BLaER1 (cell line): ENCODE results near the gene HRK.

Source experiments
- H3K27ac ChIP-seq: shearing (Covaris generic); formaldehyde crosslinking; 2 replicates; pipeline ENCODE4 v1.8.1; 2022
- H3K27me3 ChIP-seq: shearing (Covaris generic); formaldehyde crosslinking; 2 replicates; pipeline ENCODE4 v1.8.1; 2022
- H3K36me3 ChIP-seq: shearing (Covaris generic); formaldehyde crosslinking; 2 replicates; pipeline ENCODE4 v1.8.1; 2022
- H3K4me1 ChIP-seq: shearing (Covaris generic); formaldehyde crosslinking; 2 replicates; pipeline ENCODE4 v1.8.1; 2022
- H3K4me2 ChIP-seq: shearing (Covaris generic); formaldehyde crosslinking; 2 replicates; pipeline ENCODE4 v1.8.1; 2022
- H3K4me3 ChIP-seq: shearing (Covaris generic); formaldehyde crosslinking; 2 replicates; pipeline ENCODE4 v1.8.1; 2022
- H3K9ac ChIP-seq: shearing (Covaris generic); formaldehyde crosslinking; 2 replicates; pipeline ENCODE4 v1.8.1; 2022
- H3K9me3 ChIP-seq: shearing (Covaris generic); formaldehyde crosslinking; 2 replicates; pipeline ENCODE4 v1.8.1; 2022
- H4K20me1 ChIP-seq: shearing (Covaris generic); formaldehyde crosslinking; 2 replicates; pipeline ENCODE4 v1.8.1; 2022
- Cebpa-rat ChIP-seq: shearing (Covaris generic); IDR thresholded peaks from 2 replicates; pipeline ENCODE4 v1.8.1; 2022

HRK gene

GRCh38 chr12:116885491-116885890, 4.2 kb upstream of the HRK start:
- H3K4me3 ChIP-seq, result no peak overlapping the region
- peaks cover 5% of the 10 kb centered on the region; the same call in 1 of the 2 replicates for H3K9me3 ChIP-seq
- H3K4me2 ChIP-seq, result peak overlapping the region; percentile 49
- no peak overlapping the region for H3K9ac ChIP-seq
- no peak overlapping the region for H3K27ac ChIP-seq
- TF ChIP-seq Cebpa-rat, result 0 out of 2 replicates have a peak, but pooled peaks have one; percentile 17
- peaks cover 38% of the 10 kb centered on the region for H3K27me3 ChIP-seq
- peaks cover 26% of the 10 kb centered on the region for H3K4me1 ChIP-seq
- no peaks in the 10 kb centered on the region for H3K36me3 ChIP-seq
- peaks cover 21% of the 10 kb centered on the region for H4K20me1 ChIP-seq

GRCh38 chr12:116884871-116885270, 3.6 kb upstream of the HRK start:
- Histone ChIP-seq H3K4me3 (no peak overlapping the region), H4K20me1 (peaks cover 28% of the 10 kb centered on the region), H3K9me3 (no peaks in the 10 kb centered on the region), H3K4me1 (peaks cover 32% of the 10 kb centered on the region), H3K4me2 (peak overlapping the region; percentile 49), H3K27ac (no peak overlapping the region), H3K27me3 (peaks cover 44% of the 10 kb centered on the region), H3K36me3 (no peaks in the 10 kb centered on the region), H3K9ac (no peak overlapping the region)
- no peak for TF ChIP-seq Cebpa-rat

GRCh38 chr12:116882742-116883141, 1.5 kb upstream of the HRK start:
- Histone ChIP-seq H3K27ac (no peak overlapping the region), H3K27me3 (peaks cover 66% of the 10 kb centered on the region), H3K36me3 (no peaks in the 10 kb centered on the region), H3K9me3 (no peaks in the 10 kb centered on the region), H3K4me2 (no peak overlapping the region), H3K4me3 (no peak overlapping the region), H3K4me1 (peaks cover 50% of the 10 kb centered on the region), H3K9ac (no peak overlapping the region), H4K20me1 (peaks cover 45% of the 10 kb centered on the region)
- no peak for TF ChIP-seq Cebpa-rat

GRCh38 chr12:116881877-116882507, 751 bp upstream of the HRK start:
- Histone ChIP-seq H4K20me1 (peaks cover 45% of the 10 kb centered on the region), H3K27ac (no peak overlapping the region), H3K9me3 (no peaks in the 10 kb centered on the region), H3K36me3 (no peaks in the 10 kb centered on the region), H3K4me3 (peak overlapping the region; percentile 68), H3K27me3 (peaks cover 73% of the 10 kb centered on the region), H3K4me1 (peaks cover 50% of the 10 kb centered on the region), H3K4me2 (peak overlapping the region; percentile 92), H3K9ac (no peak overlapping the region)
- no peak for TF ChIP-seq Cebpa-rat

GRCh38 chr12:116880817-116881324, 370 bp downstream of the HRK start:
- Histone ChIP-seq H3K4me2 (peak overlapping the region; percentile 92), H3K9me3 (no peaks in the 10 kb centered on the region), H4K20me1 (peaks cover 45% of the 10 kb centered on the region), H3K36me3 (no peaks in the 10 kb centered on the region), H3K9ac (no peak overlapping the region), H3K4me3 (peak overlapping the region; percentile 68), H3K27me3 (peaks cover 83% of the 10 kb centered on the region), H3K27ac (no peak overlapping the region), H3K4me1 (peaks cover 47% of the 10 kb centered on the region)
- TF ChIP-seq Cebpa-rat, result no peak

- H3K9ac ChIP-seq, result no peak overlapping the region
- H3K27ac ChIP-seq, result no peak overlapping the region
- peaks cover 85% of the 10 kb centered on the region for H3K27me3 ChIP-seq
- peaks cover 42% of the 10 kb centered on the region for H3K4me1 ChIP-seq
- H3K9me3 ChIP-seq, result no peaks in the 10 kb centered on the region
- H3K4me2 ChIP-seq, result peak overlapping the region; percentile 92
- H3K36me3 ChIP-seq, result no peaks in the 10 kb centered on the region
- no peak for TF ChIP-seq Cebpa-rat
- peaks cover 45% of the 10 kb centered on the region for H4K20me1 ChIP-seq
- H3K4me3 ChIP-seq, result peak overlapping the region; percentile 68
These were observed 926 bp downstream of the HRK start for GRCh38 chr12:116880213-116880816.

GRCh38 chr12:116879509-116880212, 1.6 kb downstream of the HRK start:
- Histone ChIP-seq H3K4me3 (peak overlapping the region; percentile 68), H3K27me3 (peaks cover 85% of the 10 kb centered on the region)
- no peak for TF ChIP-seq Cebpa-rat

GRCh38 chr12:116878567-116879508, 2.4 kb downstream of the HRK start:
- peaks cover 10% of the 10 kb centered on the region for H3K9me3 ChIP-seq
- peaks cover 80% of the 10 kb centered on the region for H3K27me3 ChIP-seq
- no peak overlapping the region for H3K27ac ChIP-seq
- peaks cover 45% of the 10 kb centered on the region for H4K20me1 ChIP-seq
- TF ChIP-seq Cebpa-rat, result no peak
- no peaks in the 10 kb centered on the region for H3K36me3 ChIP-seq
- no peak overlapping the region for H3K9ac ChIP-seq
- peaks cover 39% of the 10 kb centered on the region for H3K4me1 ChIP-seq
- peak overlapping the region; percentile 68 for H3K4me3 ChIP-seq
- H3K4me2 ChIP-seq, result peak overlapping the region; percentile 92

More at GRCh38 chr12:116879509-116880212, 1.6 kb downstream of the HRK start:
- H3K4me1 ChIP-seq, result peaks cover 36% of the 10 kb centered on the region
- H3K4me2 ChIP-seq, result peak overlapping the region; percentile 92
- H3K27ac ChIP-seq, result no peak overlapping the region
- H3K9me3 ChIP-seq, result peaks cover 5% of the 10 kb centered on the region
- no peaks in the 10 kb centered on the region for H3K36me3 ChIP-seq
- no peak overlapping the region for H3K9ac ChIP-seq
- peaks cover 45% of the 10 kb centered on the region for H4K20me1 ChIP-seq

- Histone ChIP-seq H3K9ac (no peak overlapping the region), H3K27ac (no peak overlapping the region), H4K20me1 (peaks cover 26% of the 10 kb centered on the region), H3K27me3 (peaks cover 55% of the 10 kb centered on the region), H3K9me3 (peaks cover 10% of the 10 kb centered on the region), H3K36me3 (no peaks in the 10 kb centered on the region), H3K4me3 (no peak overlapping the region), H3K4me2 (no peak overlapping the region), H3K4me1 (peaks cover 41% of the 10 kb centered on the region)
- no peak for TF ChIP-seq Cebpa-rat
These were observed 4.9 kb downstream of the HRK start for GRCh38 chr12:116876151-116876869.
